Smooth muscle cell of the brain vasculature (primary cell): ENCODE measurements around the gene DDX59.
"Not testable (repeated sequence)": the region's sequence is repeated elsewhere in the genome, so short reads cannot be mapped to it uniquely, and the experiment has no call there.

Experiments
- DNase-seq: peaks from one replicate; pipeline ENCODE4 v3.0.0-alpha.2; 2012; ENCODE audit warnings: low read depth, low spot score

DDX59 gene

DNA sequence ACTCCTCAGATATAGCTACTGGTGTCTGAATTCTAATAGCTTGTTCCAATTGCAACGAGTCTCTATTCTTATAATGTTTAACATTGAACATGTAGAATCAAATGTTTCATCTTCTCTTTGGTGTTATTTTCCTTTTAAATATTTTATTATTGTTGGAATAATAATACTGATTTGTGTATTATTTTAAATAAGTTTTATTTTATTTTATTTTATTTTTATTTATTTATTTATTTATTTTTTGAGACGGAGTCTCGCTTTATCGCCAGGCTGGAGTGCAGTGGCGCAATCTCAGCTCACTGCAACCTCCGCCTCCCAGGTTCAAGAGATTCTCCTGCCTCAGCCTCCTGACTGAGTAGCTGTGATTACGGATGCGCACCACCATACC lies 39.2 kb downstream of the DDX59 start:
- DNase-seq: not testable (repeated sequence)

DNA sequence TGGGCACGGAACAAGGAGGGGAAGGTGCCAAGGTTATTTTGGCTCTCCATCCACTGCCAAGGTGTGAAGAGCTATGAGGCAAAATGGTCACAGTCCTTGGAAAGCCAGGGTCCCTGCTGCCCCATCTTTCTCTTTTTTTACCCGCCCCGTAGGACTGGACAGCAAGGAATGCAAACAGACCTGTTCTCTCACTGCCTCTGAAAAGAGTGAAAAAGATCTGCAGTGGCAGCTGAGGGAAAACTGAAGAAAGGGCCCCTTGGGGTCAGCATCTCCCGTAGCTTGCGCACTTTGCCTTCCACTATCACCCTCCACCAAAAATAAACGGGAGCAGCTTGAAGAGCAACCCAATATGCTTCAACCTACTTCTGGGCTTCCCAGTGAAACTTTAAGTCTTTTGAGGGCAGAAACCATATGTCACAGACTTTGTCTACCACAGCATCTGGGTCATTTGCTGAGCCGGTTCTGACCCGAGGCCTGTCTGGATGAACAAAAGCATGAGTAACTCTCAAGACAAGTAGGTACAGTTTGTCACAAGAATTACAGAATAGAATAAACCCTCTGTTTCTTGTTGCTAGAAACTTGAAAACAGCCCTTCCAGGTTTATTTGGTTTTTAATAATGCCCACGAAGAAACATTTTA lies 39.7 kb downstream of the DDX59 start:
- DNase-seq: no peak

DNA sequence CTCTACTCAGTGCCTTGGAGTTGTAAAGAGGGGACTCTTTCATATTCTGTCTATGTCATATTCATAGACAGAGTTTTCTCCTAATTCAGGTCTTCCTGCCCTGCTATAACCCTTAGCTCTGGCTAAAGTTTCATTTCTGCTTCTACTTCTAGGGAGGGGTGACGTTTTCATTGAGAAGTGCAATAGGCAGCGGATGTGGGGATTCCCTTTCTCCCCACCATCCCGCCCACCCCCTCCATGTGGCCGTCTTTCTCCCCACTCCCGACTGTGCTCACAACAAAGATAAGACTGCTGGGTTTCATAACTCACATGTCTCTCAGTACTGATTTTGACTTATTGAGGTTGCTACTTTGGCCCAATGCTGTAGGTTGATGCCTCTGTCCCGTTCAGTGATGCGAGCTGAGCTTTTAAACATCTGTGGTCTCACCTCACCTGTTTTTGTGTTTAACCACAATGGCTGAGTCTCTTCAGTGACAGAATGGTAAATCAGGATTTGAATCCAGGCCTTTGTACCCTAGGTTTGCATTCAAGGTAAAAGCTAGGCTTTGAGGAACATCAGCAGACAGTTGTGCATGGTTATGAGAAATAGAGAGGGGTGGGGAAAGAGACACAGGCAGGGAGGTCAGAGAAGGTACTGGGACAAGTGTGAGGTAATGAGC lies 41.4 kb downstream of the DDX59 start:
- no peak for DNase-seq

DNA sequence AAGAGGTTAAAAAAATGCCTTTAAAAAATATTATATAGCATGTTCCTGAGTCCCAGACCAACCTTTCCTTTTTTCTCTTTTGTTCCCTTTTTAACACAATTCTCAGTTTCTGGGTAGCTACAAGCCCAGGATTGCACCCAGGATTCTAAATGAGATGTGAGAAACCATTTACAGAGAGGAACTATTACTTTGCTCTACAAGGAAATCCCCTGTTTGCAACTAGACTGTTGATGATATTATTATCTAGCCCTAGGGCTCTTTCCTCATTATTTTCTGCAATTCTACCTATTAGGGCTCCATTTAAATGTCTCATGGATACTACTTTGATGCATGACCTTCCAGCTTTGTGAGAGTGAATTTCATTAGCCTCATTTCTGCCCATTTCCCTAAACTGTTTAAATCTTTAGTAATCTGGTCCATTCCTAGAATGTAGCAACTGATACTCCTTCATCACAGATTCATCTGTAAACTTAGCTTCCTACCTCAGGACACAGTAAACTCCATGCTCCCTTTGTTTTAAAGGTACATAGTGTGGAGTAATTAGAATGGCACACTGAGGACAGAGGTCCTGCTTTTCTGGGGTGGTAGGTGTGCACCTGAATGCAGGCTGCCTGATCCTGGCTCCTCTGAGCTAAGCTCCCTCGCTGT lies 42.0 kb downstream of the DDX59 start:
- DNase-seq: no peak

DNA sequence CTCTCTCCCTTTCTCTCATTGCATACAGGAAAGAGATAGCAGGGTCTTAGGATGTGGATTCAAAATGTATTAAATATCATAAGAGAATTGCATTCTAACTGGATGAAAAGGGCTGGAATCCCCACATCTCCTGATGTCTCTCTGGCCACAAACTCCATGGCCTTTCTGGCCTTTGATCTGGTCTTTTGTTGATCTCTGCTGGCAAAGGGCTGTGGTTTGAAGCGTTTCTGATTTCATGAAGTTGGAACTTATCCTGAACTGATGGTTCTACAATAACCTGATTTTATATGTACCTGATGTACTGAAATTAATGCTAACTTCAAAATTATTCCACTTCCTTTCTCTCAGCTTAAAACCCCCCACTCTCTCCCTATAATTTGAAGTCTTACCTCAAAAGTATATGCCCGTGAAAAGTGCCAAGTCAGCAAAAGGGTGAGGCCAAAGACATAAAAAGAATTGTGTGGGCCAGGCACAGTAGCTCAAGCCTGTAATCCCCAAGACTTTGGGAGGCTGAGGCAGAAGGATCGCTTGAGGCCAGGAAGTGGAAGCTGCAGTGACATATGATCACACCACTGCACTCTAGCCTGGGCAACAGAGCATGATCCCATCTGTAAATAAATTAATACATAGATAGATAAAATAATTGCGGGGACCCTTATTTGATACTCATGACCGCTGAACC lies 42.7 kb downstream of the DDX59 start:
- no peak for DNase-seq

DNA sequence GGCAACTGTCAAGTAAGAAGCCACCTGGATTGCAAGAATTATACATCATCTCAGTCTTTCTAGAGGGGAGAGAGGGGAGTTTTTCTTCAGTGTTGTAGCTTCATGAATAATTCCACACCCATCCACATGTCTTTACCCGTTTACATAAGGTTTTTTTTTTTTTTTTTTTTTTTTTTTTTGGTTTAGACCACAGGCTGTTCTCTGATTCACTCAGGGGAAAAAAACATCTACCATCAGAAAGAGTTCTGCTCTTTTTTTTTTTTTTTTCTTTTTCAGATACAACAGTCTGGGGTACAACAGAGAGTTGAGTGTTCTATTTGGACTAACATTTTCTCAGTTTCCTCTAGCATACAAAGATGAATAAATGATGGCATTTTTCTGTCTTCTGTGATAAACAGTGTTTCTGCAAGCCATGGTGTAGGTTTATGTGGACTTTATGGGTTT lies 44.3 kb downstream of the DDX59 start:
- DNase-seq: no peak

DNA sequence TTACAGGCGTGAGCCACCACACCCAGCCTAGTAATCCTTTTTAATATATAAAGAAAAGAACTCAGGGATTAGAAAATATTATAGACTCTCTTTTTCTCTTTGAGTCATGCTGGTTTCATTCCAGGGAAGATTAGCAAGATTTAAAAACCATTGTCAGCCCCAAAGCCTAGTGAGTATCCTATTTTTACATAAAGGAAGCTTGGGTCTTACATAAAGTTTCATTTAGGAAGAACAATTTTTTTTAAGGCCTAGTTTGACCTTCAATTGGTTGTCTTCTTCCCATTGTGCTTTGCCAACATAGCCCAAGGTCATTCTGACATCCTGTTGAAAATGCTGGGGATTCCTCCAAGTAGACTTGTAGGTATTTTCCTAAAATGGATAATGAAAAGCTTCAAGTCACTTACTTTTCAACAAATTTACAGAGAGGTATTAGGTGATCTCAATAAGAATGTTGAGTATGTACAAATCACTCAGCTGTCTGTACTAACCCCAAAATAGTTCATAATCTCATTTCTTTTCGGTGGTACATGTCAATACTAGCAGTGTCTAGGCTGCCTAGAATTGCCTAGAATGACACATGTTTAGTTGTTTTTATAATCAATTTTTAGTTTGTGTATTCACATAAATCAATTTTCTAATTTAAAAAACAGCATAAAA lies 44.9 kb downstream of the DDX59 start:
- no peak for DNase-seq

DNA sequence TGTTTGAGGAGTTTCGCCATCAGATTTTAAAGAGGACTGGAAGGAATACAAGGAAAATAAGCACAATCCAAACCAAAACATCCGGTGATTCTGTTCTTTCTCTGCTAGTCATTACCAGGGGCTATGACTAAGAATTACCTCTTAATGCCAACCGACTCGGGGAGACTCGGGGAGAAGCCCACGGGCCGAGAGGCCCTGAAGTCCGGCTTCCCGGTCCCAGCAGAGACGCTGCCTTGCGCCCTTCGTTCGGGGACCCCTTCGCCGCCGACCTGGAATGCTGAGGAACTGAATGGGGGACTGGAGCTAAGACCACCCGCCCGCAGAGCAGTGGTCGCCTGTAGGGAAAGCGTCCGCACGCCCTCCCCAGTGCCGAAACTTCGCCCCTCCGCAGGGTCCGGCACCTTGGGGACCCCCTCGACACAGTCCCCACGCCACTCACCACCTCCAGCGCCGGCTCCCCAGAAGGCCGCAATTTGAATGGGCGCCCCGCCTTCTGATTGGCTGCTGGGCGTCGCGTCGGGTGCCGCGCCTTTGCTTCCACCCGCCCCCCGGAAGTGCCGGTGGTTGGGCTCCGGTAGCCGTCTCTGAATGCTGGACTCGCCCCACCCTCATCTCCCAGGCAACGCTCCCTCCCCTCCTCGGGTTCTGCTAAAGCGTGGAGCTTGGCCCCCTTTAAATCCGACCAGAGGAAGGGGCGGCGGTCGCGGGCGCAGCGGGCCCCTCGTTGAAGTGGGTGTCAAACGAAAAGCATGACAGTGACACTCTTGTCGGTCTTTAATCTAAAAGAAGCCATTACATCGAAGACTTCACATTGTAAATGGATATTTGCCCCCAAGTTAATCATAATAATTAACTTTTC lies 49.2 kb downstream of the DDX59 start, which contains the start of gene KIF14:
Gene KIF14 (minus strand): TSS at position 479 of the 859 bp plus-strand sequence. CDS start 2,028 bp downstream, outside the sequence.
- peak; percentile 64 for DNase-seq

DNA sequence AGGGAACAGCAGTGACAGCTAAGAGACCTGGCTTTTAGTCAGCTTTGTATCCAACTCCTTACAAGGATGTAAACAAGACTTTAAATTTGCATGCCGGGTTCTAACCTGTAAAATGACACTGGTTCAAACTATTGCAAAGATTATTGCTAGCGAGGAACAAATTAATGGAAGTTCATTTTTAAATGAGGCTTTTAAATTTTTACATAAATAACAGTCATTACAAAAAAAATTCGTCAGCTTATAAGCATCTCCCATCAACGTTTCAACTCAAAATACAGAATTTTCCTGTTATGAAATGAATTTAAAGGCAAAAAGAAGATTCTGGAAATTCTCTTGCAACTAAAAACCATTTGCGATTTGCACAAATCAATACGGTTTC lies 49.8 kb downstream of the DDX59 start:
- DNase-seq: no peak

DNA sequence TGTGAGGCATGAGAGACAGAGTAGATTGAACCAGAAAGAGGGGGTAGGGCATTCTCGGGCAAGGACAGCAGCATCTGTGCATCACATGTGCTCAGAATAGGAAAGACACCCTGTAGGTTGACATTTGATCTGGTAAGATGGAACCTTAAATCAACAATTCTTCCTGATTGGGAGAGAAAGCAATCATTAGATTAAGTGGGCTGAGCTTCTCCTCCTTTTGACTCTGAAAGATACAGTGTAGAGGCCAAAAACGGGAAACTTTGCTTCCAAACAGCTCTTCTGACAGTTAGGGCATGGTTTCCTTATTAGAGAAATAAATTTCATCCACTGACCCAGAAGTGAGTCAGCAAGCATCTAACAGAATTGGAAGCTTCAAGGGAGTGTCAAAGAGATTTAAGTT lies 58.9 kb downstream of the DDX59 start:
- peak; percentile 35 for DNase-seq

DNA sequence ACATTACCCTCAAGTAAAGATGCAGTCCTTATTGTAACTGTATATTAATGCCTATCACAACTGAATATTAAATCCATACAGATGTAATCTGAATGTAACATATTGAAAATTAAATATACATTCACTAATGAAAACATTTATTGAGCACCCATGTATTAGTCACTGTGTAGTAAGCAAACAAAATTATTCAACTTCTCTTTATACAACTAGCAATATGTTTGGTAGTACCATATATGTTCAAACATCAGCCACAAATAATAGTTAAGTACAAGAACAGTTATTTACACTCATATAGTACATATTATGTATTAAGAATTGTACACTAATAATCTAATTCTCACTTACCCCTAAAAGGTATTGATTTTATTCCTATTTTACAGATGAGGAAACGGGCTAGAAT lies 67.1 kb downstream of the DDX59 start:
- no peak for DNase-seq
